A549 (cell line): Measurements from ENCODE around the gene GHITM. TPM values are rescaled to one million over a fixed set of nuclear protein-coding genes. Genes with fewer than 3 reads are reported as not detected.

Experiments used
- ATAC-seq, 2 experiments: fragments of 200-7000 bp in 1 of 2; fragments of >200 bp in 1 of 2; cut with Nextera tagmentation in 1 of 2; cut with Tn5 transposase in 1 of 2; 3 replicates each; pipeline versions ENCODE4 v1.8.0 to v1.9.1; 2018 to 2020; ENCODE audit warnings: mild to moderate bottlenecking in 1 of 2, moderate library complexity in 1 of 2
- CTCF ChIA-PET: fragments of 300-600 bp; sonication (Branson Sonifier 250); formaldehyde crosslinking; extraction: SDS; loops from one replicate; lab custom pipeline; 2021; ENCODE audit warnings: antibody characterized with exemption, inconsistent platforms; lab: Yijun Ruan, JAX
- POLR2A ChIA-PET: fragments of 350-600 bp; formaldehyde crosslinking; extraction: SDS; loops from one replicate; lab custom pipeline; 2021; ENCODE audit warnings: antibody characterized with exemption, inconsistent platforms; lab: Yijun Ruan, JAX
- DNase-seq, 2 experiments: peaks; one replicate each; pipeline versions ENCODE4 v3.0.0 to v3.0.0-alpha.2; 2011 to 2016; ENCODE audit warnings: low read depth in 1 of 2, low spot score in 1 of 2
- FAIRE-seq: peaks from 2 replicates; lab custom pipeline; 2011; peaks lifted over from hg19 to GRCh38; lab: Jason Lieb, UNC
- H3K27ac ChIP-seq, 2 experiments: fragments of >200 bp; sonication (Bioruptor Twin); formaldehyde crosslinking; 3 replicates each; pipeline ENCODE4 v1.5.1; 2016 to 2017
- H3K4me1 ChIP-seq: fragments of >200 bp; sonication (Bioruptor Twin); formaldehyde crosslinking; 3 replicates; pipeline ENCODE4 v1.6.1; 2016
- H3K4me2 ChIP-seq: fragments of >200 bp; sonication (Bioruptor Twin); formaldehyde crosslinking; 3 replicates; pipeline ENCODE4 v1.6.1; 2016
- H3K4me3 ChIP-seq: fragments of >200 bp; sonication (Bioruptor Twin); formaldehyde crosslinking; 3 replicates; pipeline ENCODE4 v1.5.1; 2016
- H3K9me3 ChIP-seq: fragments of >200 bp; sonication (Bioruptor Twin); formaldehyde crosslinking; 3 replicates; pipeline ENCODE4 v1.6.1; 2016
- CBX2 ChIP-seq: fragments of 200-600 bp; sonication (generic); IDR thresholded peaks from 2 replicates; pipeline ENCODE4 v1.6.1; 2016; ENCODE audit warnings: low read depth, mild to moderate bottlenecking, borderline replicate concordance
- EHMT2 ChIP-seq: fragments of 200-600 bp; sonication (generic); IDR thresholded peaks from 2 replicates; pipeline ENCODE4 v1.6.1; 2016; ENCODE audit warnings: antibody characterized with exemption, low read depth, mild to moderate bottlenecking, moderate library complexity
- EP300 ChIP-seq, 2 experiments: fragments of >200 bp; sonication (Bioruptor Twin); formaldehyde crosslinking; IDR thresholded peaks; 2 replicates in 1 of 2; 3 replicates in 1 of 2; pipeline ENCODE4 v1.6.1; 2016 to 2017
- FOSL2 ChIP-seq, 2 experiments: fragments of 450-650 bp in 1 of 2; fragments of >200 bp in 1 of 2; sonication (Bioruptor Twin) in 1 of 2; formaldehyde crosslinking; IDR thresholded peaks; 2 replicates each; pipeline versions ENCODE4 v1.5.0 to v1.6.1; 2016 to 2020; ENCODE audit warnings: mild to moderate bottlenecking in 1 of 2, moderate library complexity in 1 of 2
- HDAC2 ChIP-seq: fragments of 200-600 bp; sonication (generic); IDR thresholded peaks from 2 replicates; pipeline ENCODE4 v1.6.1; 2016
- HOXA7 ChIP-seq: fragments of 250-450 bp; sonication (Bioruptor Pico); IDR thresholded peaks from 2 replicates; pipeline ENCODE4 v1.5.0; 2020; ENCODE audit warnings: mild to moderate bottlenecking, moderate library complexity
- KDM1A ChIP-seq: fragments of 200-600 bp; sonication (generic); IDR thresholded peaks from 2 replicates; pipeline ENCODE4 v1.6.1; 2016; ENCODE audit warnings: low read depth, mild to moderate bottlenecking
- MAZ ChIP-seq: fragments of 150-350 bp; IDR thresholded peaks from 2 replicates; pipeline ENCODE4 v1.6.1; 2014; ENCODE audit warnings: antibody characterized with exemption, low read depth, low read length, borderline replicate concordance
- MYC ChIP-seq: IDR thresholded peaks from 2 replicates; pipeline ENCODE4 v1.6.1; 2012; ENCODE audit warnings: mild to moderate bottlenecking, inconsistent platforms, low read length, improper control_type of control experiment, borderline replicate concordance
- NFE2L2 ChIP-seq: fragments of 150-350 bp; conservative IDR thresholded peaks from 2 replicates; pipeline ENCODE4 v1.6.1; 2014; ENCODE audit warnings: low read length
- RCOR1 ChIP-seq: fragments of 150-350 bp; IDR thresholded peaks from 2 replicates; pipeline ENCODE4 v1.6.1; 2014; ENCODE audit warnings: antibody characterized with exemption, low read length, low read depth
- SREBF2 ChIP-seq: fragments of 450-650 bp; IDR thresholded peaks from 2 replicates; pipeline ENCODE4 v1.6.1; 2014; ENCODE audit warnings: mild to moderate bottlenecking, moderate library complexity
- ZC3H11A ChIP-seq: fragments of 450-650 bp; IDR thresholded peaks from 2 replicates; pipeline ENCODE4 v1.6.1; 2014; ENCODE audit warnings: antibody characterized with exemption, mild to moderate bottlenecking
- ZNF302 ChIP-seq: fragments of 250-450 bp; sonication (Bioruptor Pico); IDR thresholded peaks from 2 replicates; pipeline ENCODE4 v1.9.0; 2021; ENCODE audit warnings: inconsistent platforms, mild to moderate bottlenecking, moderate library complexity
- ZSCAN20 ChIP-seq: fragments of 250-450 bp; sonication (Bioruptor Pico); IDR thresholded peaks from 2 replicates; pipeline ENCODE4 v1.8.0; 2022; ENCODE audit warnings: mild to moderate bottlenecking, moderate library complexity
- WGBS: methylation state at CpG from one replicate; pipeline ENCODE4 v1.1.6; 2017; ENCODE audit errors: missing lambda C conversion rate; 5-methylcytosine and 5-hydroxymethylcytosine counted together
- polyA plus RNA-seq, 4 experiments: library from polyadenylated mRNA; depleted of rRNA in 3 of 4; stranded (reverse); fragments of >200 nt; fragmentation: RNase III in 1 of 4; extraction: RNeasy Plus Mini Kit Qiagen cat#74134 plus additional on column Dnase treatment in 1 of 4; gene quantifications; 2 replicates in 3 of 4; 3 replicates in 1 of 4; pipeline ENCODE4 v1.2.3, GENCODE V29; 2011 to 2017
- TF ChIP-seq, protein P1 (sequence below): IDR thresholded peaks from 2 replicates; pipeline ENCODE4 v1.6.1; 2012
- TF ChIP-seq, protein P2 (sequence below): fragments of 150-350 bp; IDR thresholded peaks from 2 replicates; pipeline ENCODE4 v1.6.1; 2014; ENCODE audit warnings: low read depth, mild to moderate bottlenecking, low read length
- TF ChIP-seq, protein P3 (sequence below): IDR thresholded peaks from 2 replicates; pipeline ENCODE4 v1.6.1; 2012; ENCODE audit warnings: low read depth, borderline replicate concordance

Gene GHITM
- polyA plus RNA-seq, 2 of the 4 experiments (the other 2 are of a cell fraction), result 220 to 360 TPM

DNA sequence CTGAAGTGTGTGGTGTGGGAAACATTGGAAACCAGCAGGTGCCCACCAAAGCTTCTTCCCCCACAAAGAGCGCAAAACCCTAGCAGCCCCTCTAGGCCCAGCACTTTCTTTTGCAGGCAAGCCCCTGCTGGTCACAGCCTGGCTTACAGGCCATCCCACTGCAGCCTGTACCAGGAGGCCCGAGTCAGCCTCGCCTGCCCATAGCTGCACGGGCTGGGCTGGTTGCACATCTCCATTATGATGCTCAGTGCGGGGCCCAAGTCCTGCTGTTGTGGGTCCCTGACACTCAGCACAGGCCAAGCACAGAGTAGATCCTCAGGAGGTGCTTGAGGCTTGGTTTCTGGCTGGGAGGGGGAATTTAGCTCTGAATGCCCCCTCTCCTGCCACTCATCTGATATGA is 63.0 kb downstream of the GHITM start:
- 47% methylated on average over 3 of the region's 5 CpGs for WGBS
- FAIRE-seq (no peak), ATAC-seq (0 out of 6 replicates have a peak, but pooled peaks of 1 of the 2 experiments have one; percentile 16), DNase-seq (no peak)
- TF ChIP-seq SREBF2 (no peak), HOXA7 (CRISPR knock-in tag) (no peak), CBX2 (no peak), EP300 (IDR thresholded peaks at IDR 0.05) (no peak), EHMT2 (no peak), KDM1A (no peak), MAZ (no peak), ZNF302 (CRISPR knock-in tag) (no peak), NFE2L2 (no peak), ZC3H11A (no peak), HDAC2 (no peak), MYC (no peak), FOSL2 (IDR thresholded peaks at IDR 0.05) (no peak), FOSL2 (CRISPR knock-in tag; IDR thresholded peaks at IDR 0.05) (no peak), ZSCAN20 (CRISPR knock-in tag) (no peak), RCOR1 (no peak)
- TF ChIP-seq, protein P1, sequence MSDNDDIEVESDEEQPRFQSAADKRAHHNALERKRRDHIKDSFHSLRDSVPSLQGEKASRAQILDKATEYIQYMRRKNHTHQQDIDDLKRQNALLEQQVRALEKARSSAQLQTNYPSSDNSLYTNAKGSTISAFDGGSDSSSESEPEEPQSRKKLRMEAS, result no peak
- TF ChIP-seq, protein P2, sequence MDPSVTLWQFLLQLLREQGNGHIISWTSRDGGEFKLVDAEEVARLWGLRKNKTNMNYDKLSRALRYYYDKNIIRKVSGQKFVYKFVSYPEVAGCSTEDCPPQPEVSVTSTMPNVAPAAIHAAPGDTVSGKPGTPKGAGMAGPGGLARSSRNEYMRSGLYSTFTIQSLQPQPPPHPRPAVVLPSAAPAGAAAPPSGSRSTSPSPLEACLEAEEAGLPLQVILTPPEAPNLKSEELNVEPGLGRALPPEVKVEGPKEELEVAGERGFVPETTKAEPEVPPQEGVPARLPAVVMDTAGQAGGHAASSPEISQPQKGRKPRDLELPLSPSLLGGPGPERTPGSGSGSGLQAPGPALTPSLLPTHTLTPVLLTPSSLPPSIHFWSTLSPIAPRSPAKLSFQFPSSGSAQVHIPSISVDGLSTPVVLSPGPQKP, result no peak
- TF ChIP-seq, protein P3, sequence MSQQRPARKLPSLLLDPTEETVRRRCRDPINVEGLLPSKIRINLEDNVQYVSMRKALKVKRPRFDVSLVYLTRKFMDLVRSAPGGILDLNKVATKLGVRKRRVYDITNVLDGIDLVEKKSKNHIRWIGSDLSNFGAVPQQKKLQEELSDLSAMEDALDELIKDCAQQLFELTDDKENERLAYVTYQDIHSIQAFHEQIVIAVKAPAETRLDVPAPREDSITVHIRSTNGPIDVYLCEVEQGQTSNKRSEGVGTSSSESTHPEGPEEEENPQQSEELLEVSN, result no peak
- Histone ChIP-seq H3K27ac (no peak overlapping the region), H3K4me1 (no peaks in the 10 kb centered on the region), H3K4me3 (no peak overlapping the region), H3K9me3 (no peaks in the 10 kb centered on the region), H3K4me2 (no peak overlapping the region)
- CTCF ChIA-PET, result interaction anchor here (0.5 to 1.8 kb wide), 2 partner anchors 19 to 54 kb away, joined by 3 to 8 read pairs; no protein-coding TSS in a partner anchor
- POLR2A ChIA-PET, result no interaction called here

Other genes starting within 250 kb of the GHITM start
- gene GPR15LG, start 34.3 kb downstream of the GHITM start, polyA plus RNA-seq (2011; rRNA removed), result not detected in 2 replicates
- not detected in 3 replicates for gene GPR15LG, start 34.3 kb downstream of the GHITM start, polyA plus RNA-seq (2017; fragmentation: RNase III; extraction: RNeasy Plus Mini Kit Qiagen cat#74134 plus additional on column Dnase treatment)
- 0.04 and 0.05 TPM in 2 replicates for gene CDHR1, start 55.0 kb downstream of the GHITM start, polyA plus RNA-seq (2011; rRNA removed)
- 0.03 to 0.10 TPM (median 0.09 TPM) in 3 replicates for gene CDHR1, start 55.0 kb downstream of the GHITM start, polyA plus RNA-seq (2017; fragmentation: RNase III; extraction: RNeasy Plus Mini Kit Qiagen cat#74134 plus additional on column Dnase treatment)
- not detected in 2 replicates for gene LRIT2, start 86.0 kb downstream of the GHITM start, polyA plus RNA-seq (2011; rRNA removed)
- gene LRIT2, start 86.0 kb downstream of the GHITM start, polyA plus RNA-seq (2017; fragmentation: RNase III; extraction: RNeasy Plus Mini Kit Qiagen cat#74134 plus additional on column Dnase treatment), result not detected in 3 replicates
- gene LRIT1, start 102.0 kb downstream of the GHITM start, polyA plus RNA-seq (2011; rRNA removed), result not detected in 2 replicates
- gene LRIT1, start 102.0 kb downstream of the GHITM start, polyA plus RNA-seq (2017; fragmentation: RNase III; extraction: RNeasy Plus Mini Kit Qiagen cat#74134 plus additional on column Dnase treatment), result not detected in 3 replicates
- not detected in 2 replicates for gene RGR, start 105.5 kb downstream of the GHITM start, polyA plus RNA-seq (2011; rRNA removed)
- not detected in 3 replicates for gene RGR, start 105.5 kb downstream of the GHITM start, polyA plus RNA-seq (2017; fragmentation: RNase III; extraction: RNeasy Plus Mini Kit Qiagen cat#74134 plus additional on column Dnase treatment)
- 26.4 and 28.2 TPM in 2 replicates for gene CCSER2, start 189.1 kb downstream of the GHITM start, polyA plus RNA-seq (2011; rRNA removed)
- 8.2 to 9.2 TPM (median 8.3 TPM) in 3 replicates for gene CCSER2, start 189.1 kb downstream of the GHITM start, polyA plus RNA-seq (2017; fragmentation: RNase III; extraction: RNeasy Plus Mini Kit Qiagen cat#74134 plus additional on column Dnase treatment)